GM23338 (cell line): Measurements from ENCODE around the gene SH3TC1. TPM values are rescaled to one million over a fixed set of nuclear protein-coding genes. Genes with fewer than 3 reads are reported as not detected.

Experiments
- ATAC-seq: fragments of 200-7000 bp; cut with Tn5 transposase; 3 replicates; pipeline ENCODE4 v1.9.1; 2020
- DNase-seq: peaks from one replicate; pipeline ENCODE4 v3.0.0-alpha.2; 2015; ENCODE audit warnings: low spot score
- H2AFZ ChIP-seq: fragments of 200-600 bp; sonication (generic); 2 replicates; pipeline ENCODE4 v1.8.0; 2016; ENCODE audit warnings: antibody characterized with exemption, mild to moderate bottlenecking, moderate library complexity
- H3F3A ChIP-seq: fragments of 200-600 bp; sonication (generic); replicated peaks from 2 replicates; pipeline ENCODE4 v1.8.0; 2017; ENCODE audit warnings: antibody characterized with exemption, mixed run types, low read depth
- H3K27ac ChIP-seq: fragments of 200-600 bp; sonication (generic); 2 replicates; pipeline ENCODE4 v1.6.1; 2016; ENCODE audit warnings: low read depth
- H3K27me3 ChIP-seq: fragments of 200-600 bp; sonication (generic); 2 replicates; pipeline ENCODE4 v1.8.0; 2016; ENCODE audit warnings: mild to moderate bottlenecking, mixed run types, moderate library complexity; ENCODE audit not compliant: insufficient read depth
- H3K36me3 ChIP-seq: fragments of 200-600 bp; sonication (generic); 2 replicates; pipeline ENCODE4 v1.8.0; 2016; ENCODE audit warnings: mild to moderate bottlenecking; ENCODE audit not compliant: insufficient read depth
- H3K4me1 ChIP-seq: fragments of 200-600 bp; sonication (generic); 2 replicates; pipeline ENCODE4 v1.8.0; 2016; ENCODE audit warnings: mild to moderate bottlenecking, moderate library complexity; ENCODE audit not compliant: insufficient read depth
- H3K4me2 ChIP-seq: fragments of 200-600 bp; sonication (generic); 2 replicates; pipeline ENCODE4 v1.7.1; 2017; ENCODE audit warnings: mixed run types
- H3K4me3 ChIP-seq: fragments of 200-600 bp; sonication (generic); 2 replicates; pipeline ENCODE4 v1.6.1; 2016; ENCODE audit warnings: mixed run types
- H3K79me2 ChIP-seq: fragments of 200-600 bp; sonication (generic); replicated peaks from 2 replicates; pipeline ENCODE4 v1.8.0; 2017; ENCODE audit warnings: mild to moderate bottlenecking; ENCODE audit not compliant: insufficient read depth
- H3K9me2 ChIP-seq: fragments of 200-600 bp; sonication (generic); 2 replicates; pipeline ENCODE4 v1.8.0; 2017; ENCODE audit not compliant: insufficient read depth
- H4K20me1 ChIP-seq: fragments of 200-600 bp; sonication (generic); replicated peaks from 2 replicates; pipeline ENCODE4 v1.8.0; 2017; ENCODE audit warnings: mild to moderate bottlenecking; ENCODE audit not compliant: insufficient read depth
- H3K27ac Mint-ChIP-seq: 2 replicates; pipeline ENCODE4 v1.8.0; 2020; ENCODE audit warnings: inconsistent platforms, mild to moderate bottlenecking, moderate library complexity, mixed read lengths
- H3K27me3 Mint-ChIP-seq: 3 replicates; pipeline ENCODE4 v1.8.0; 2022; ENCODE audit warnings: low read depth, mild to moderate bottlenecking, moderate library complexity, mixed read lengths, inconsistent platforms; ENCODE audit not compliant: insufficient read depth, poor library complexity
- H3K36me3 Mint-ChIP-seq: 3 replicates; pipeline ENCODE4 v1.8.0; 2021; ENCODE audit warnings: low read depth, mild to moderate bottlenecking, inconsistent platforms, moderate library complexity, mixed read lengths
- H3K4me1 Mint-ChIP-seq: 3 replicates; pipeline ENCODE4 v1.8.0; 2020; ENCODE audit warnings: mild to moderate bottlenecking, inconsistent platforms, mixed read lengths
- H3K4me3 Mint-ChIP-seq: 3 replicates; pipeline ENCODE4 v1.8.0; 2021; ENCODE audit warnings: moderate library complexity, mild to moderate bottlenecking, inconsistent platforms, mixed read lengths
- H3K9me3 Mint-ChIP-seq: 3 replicates; pipeline ENCODE4 v1.8.0; 2020; ENCODE audit warnings: moderate library complexity, mild to moderate bottlenecking, inconsistent platforms, mixed read lengths
- CREB1 ChIP-seq: fragments of 250-450 bp; sonication (Bioruptor Pico); IDR thresholded peaks from 2 replicates; pipeline ENCODE4 v1.5.0; 2020; ENCODE audit warnings: low read depth, mild to moderate bottlenecking, moderate library complexity
- CTCF ChIP-seq, 2 experiments: fragments of 200-600 bp in 1 of 2; sonication (generic) in 1 of 2; conservative IDR thresholded peaks; 2 replicates each; pipeline versions ENCODE4 v1.5.1 to v1.6.1; 2016 to 2017; ENCODE audit warnings: antibody characterized with exemption in 2 of 2, low read depth in 2 of 2, mild to moderate bottlenecking in 2 of 2, moderate library complexity in 1 of 2
- ETS1 ChIP-seq: IDR thresholded peaks from 2 replicates; pipeline ENCODE4 v1.6.1; 2016; ENCODE audit warnings: antibody characterized with exemption
- EZH2phosphoT487 ChIP-seq: fragments of 200-600 bp; sonication (generic); IDR thresholded peaks from one replicate; pipeline ENCODE4 v1.8.1; 2018; ENCODE audit warnings: antibody characterized with exemption; ENCODE audit not compliant: unreplicated experiment
- NANOG ChIP-seq: IDR thresholded peaks from 2 replicates; pipeline ENCODE4 v1.6.1; 2016; ENCODE audit warnings: antibody characterized with exemption, borderline replicate concordance
- POLR2AphosphoS5 ChIP-seq: IDR thresholded peaks from 2 replicates; pipeline ENCODE4 v1.6.1; 2016; ENCODE audit warnings: antibody characterized with exemption, low read depth
- REST ChIP-seq: IDR thresholded peaks from one replicate; pipeline ENCODE4 v1.6.1; 2018; ENCODE audit warnings: antibody characterized with exemption; ENCODE audit not compliant: unreplicated experiment
- STAT1 ChIP-seq: IDR thresholded peaks from one replicate; pipeline ENCODE4 v1.6.1; 2016; ENCODE audit warnings: antibody characterized with exemption; ENCODE audit not compliant: unreplicated experiment
- ZNF114 ChIP-seq: fragments of 250-450 bp; sonication (Bioruptor Pico); IDR thresholded peaks from 2 replicates; pipeline ENCODE4 v1.5.0; 2020; ENCODE audit warnings: mild to moderate bottlenecking, moderate library complexity
- ZNF462 ChIP-seq: fragments of 250-450 bp; sonication (Bioruptor Pico); IDR thresholded peaks from 2 replicates; pipeline ENCODE4 v1.5.0; 2020; ENCODE audit warnings: mild to moderate bottlenecking, moderate library complexity
- polyA plus RNA-seq: library from polyadenylated mRNA; unstranded; fragments of >200 nt; fragmentation: Nextera tagmentation; extraction: Ambion mirVana; gene quantifications from 2 replicates; pipeline ENCODE4 v1.2.1, GENCODE V29; 2016
- total RNA-seq: library from RNA; depleted of rRNA; stranded (reverse); fragments of >200 nt; shearing (Covaris generic); gene quantifications from 2 replicates; pipeline ENCODE4 v1.2.3, GENCODE V29; 2014

SH3TC1 gene
- total and polyA plus RNA-seq, 2 experiments from 2014 or later: 0.07 TPM; not detected in 1

- TF ChIP-seq ETS1 (no peak), CREB1 (CRISPR knock-in tag) (no peak), STAT1 (no peak), CTCF (conservative IDR thresholded peaks at IDR 0.05; ENCODE audit: low read depth in 2 of 2) (no peak), ZNF114 (CRISPR knock-in tag) (no peak), POLR2AphosphoS5 (no peak), EZH2phosphoT487 (no peak)
These were observed 39.4 kb upstream of the SH3TC1 start (continued) for GRCh38 chr4:8159537-8160232.

GRCh38 chr4:8160233-8160560 lies 38.9 kb upstream of the SH3TC1 start:
- Histone ChIP-seq H3K27me3 (peaks cover 29% of the 10 kb centered on the region), H2AFZ (no peak overlapping the region)

More at GRCh38 chr4:8160233-8160560, 38.9 kb upstream of the SH3TC1 start:
- peaks cover 25% of the 10 kb centered on the region for H3K27me3 Mint-ChIP-seq
- H3K4me2 ChIP-seq: no peak overlapping the region; the same call in 1 of the 2 replicates
- peaks cover 16% of the 10 kb centered on the region for H3K4me1 Mint-ChIP-seq
- H3K9me2 ChIP-seq: no peaks in the 10 kb centered on the region
- no peak for ATAC-seq
- no peak overlapping the region for H3K27ac Mint-ChIP-seq
- H3K4me1 ChIP-seq: no peaks in the 10 kb centered on the region
- H4K20me1 ChIP-seq: no peaks in the 10 kb centered on the region
- TF ChIP-seq ZNF462 (CRISPR knock-in tag) (no peak), NANOG (no peak), ETS1 (no peak), REST (no peak)
- H3F3A ChIP-seq: no peaks in the 10 kb centered on the region
- H3K79me2 ChIP-seq: no peaks in the 10 kb centered on the region
- DNase-seq: no peak
- no peaks in the 10 kb centered on the region for H3K36me3 Mint-ChIP-seq
- no peaks in the 10 kb centered on the region for H3K36me3 ChIP-seq
- H3K4me3 Mint-ChIP-seq: peak overlapping the region; percentile 63; the same call in 2 of the 3 replicates
- no peak overlapping the region for H3K27ac ChIP-seq
- no peaks in the 10 kb centered on the region for H3K9me3 Mint-ChIP-seq
- H3K4me3 ChIP-seq: no peak overlapping the region
